HCT116 (cell line): ENCODE results near the gene BCKDHB. TPM values are rescaled to one million over a fixed set of nuclear protein-coding genes. Genes with fewer than 3 reads are reported as not detected.
"Not testable (repeated sequence)": the region's sequence is repeated elsewhere in the genome, so short reads cannot be mapped to it uniquely, and the experiment has no call there.

ENCODE experiments used
- ATAC-seq: fragments of 200-7000 bp; cut with Tn5 transposase; 2 replicates; pipeline ENCODE4 v1.9.1; 2020; ENCODE audit warnings: mild to moderate bottlenecking, moderate library complexity
- BruUV-seq: library from RNA; stranded (reverse); fragments of 400-500 nt; replicated peaks from 2 replicates; lab custom pipeline; 2021; lab: Mats Ljungman, UMichigan
- CTCF ChIA-PET: fragments of 300-600 bp; sonication (Branson Sonifier 250); formaldehyde crosslinking; loops from one replicate; lab custom pipeline; 2021; ENCODE audit warnings: antibody characterized with exemption; lab: Charles Lee
- POLR2A ChIA-PET: fragments of 300-600, 350-600 bp; sonication (Branson Sonifier 250); formaldehyde crosslinking; loops from one replicate; lab custom pipeline; 2021; ENCODE audit warnings: antibody characterized with exemption; lab: Charles Lee
- RAD21 ChIA-PET, 2 experiments: fragments of 300-600 bp; sonication (Branson Sonifier 250); formaldehyde crosslinking; loops; one replicate each; lab custom pipeline; 2023; ENCODE audit warnings: low total read pairs in 2 of 2; ENCODE audit not compliant: uncharacterized antibody in 2 of 2, unreplicated experiment in 2 of 2, low non-redundant PET in 1 of 2; lab: Charles Lee
- DNase-seq: peaks from one replicate; pipeline ENCODE4 v3.0.0-alpha.2; 2010; ENCODE audit warnings: low read depth, low spot score
- H2AFZ ChIP-seq: fragments of 200-600 bp; shearing (Covaris generic), sonication (generic); 2 replicates; pipeline ENCODE4 v1.6.1; 2017; ENCODE audit warnings: low read depth, mixed run types, mixed read lengths, antibody characterized with exemption, low read length; ENCODE audit not compliant: poor library complexity, severe bottlenecking
- H3K27ac ChIP-seq: 2 replicates; pipeline ENCODE4 v1.5.1; 2012; ENCODE audit warnings: low read depth, low read length
- H3K27me3 ChIP-seq: fragments of 200-600 bp; sonication (generic); 2 replicates; pipeline ENCODE4 v1.6.1; 2016; ENCODE audit warnings: mixed run types, low read length, mixed read lengths; ENCODE audit not compliant: insufficient read depth
- H3K36me3 ChIP-seq, 2 experiments: fragments of 200-500 bp in 1 of 2; fragments of 200-600 bp in 1 of 2; sonication (Bioruptor generic) in 1 of 2; sonication (generic) in 1 of 2; 2 replicates each; pipeline versions ENCODE4 v1.5.1 to v1.6.1; 2014 to 2016; ENCODE audit warnings: low read length in 2 of 2, inconsistent platforms in 1 of 2, mixed read lengths in 1 of 2, mixed run types in 1 of 2; ENCODE audit not compliant: insufficient read depth in 2 of 2, control insufficient read depth in 1 of 2
- H3K4me1 ChIP-seq, 2 experiments: fragments of 200-600 bp in 1 of 2; sonication (generic) in 1 of 2; 2 replicates each; pipeline versions ENCODE4 v1.5.1 to v1.6.1; 2012 to 2017; ENCODE audit warnings: low read length in 2 of 2, inconsistent platforms in 1 of 2, mild to moderate bottlenecking in 1 of 2, mixed read lengths in 1 of 2, mixed run types in 1 of 2, moderate library complexity in 1 of 2; ENCODE audit not compliant: insufficient read depth in 2 of 2, control insufficient read depth in 1 of 2
- H3K4me2 ChIP-seq: fragments of 200-600 bp; sonication (generic); 2 replicates; pipeline ENCODE4 v1.6.1; 2017; ENCODE audit warnings: mixed run types, low read length, mixed read lengths
- H3K4me3 ChIP-seq, 2 experiments: fragments of 200-600 bp in 1 of 2; sonication (generic) in 1 of 2; replicated peaks in 1 of 2; 2 replicates each; pipeline ENCODE4 v1.5.1; 2011 to 2016; ENCODE audit warnings: low read length in 2 of 2, control low read depth in 1 of 2, low read depth in 1 of 2, mild to moderate bottlenecking in 1 of 2, mixed read lengths in 1 of 2, mixed run types in 1 of 2
- H3K79me2 ChIP-seq: fragments of 200-600 bp; sonication (generic); 2 replicates; pipeline ENCODE4 v1.6.1; 2017; ENCODE audit warnings: mild to moderate bottlenecking, mixed run types, low read length, moderate library complexity, mixed read lengths; ENCODE audit not compliant: insufficient read depth
- H3K9ac ChIP-seq: fragments of 200-600 bp; sonication (generic); 2 replicates; pipeline ENCODE4 v1.6.1; 2016; ENCODE audit warnings: low read length, mixed read lengths
- H3K9me2 ChIP-seq: fragments of 200-600 bp; sonication (generic), shearing (Covaris generic); 2 replicates; pipeline ENCODE4 v1.6.1; 2017; ENCODE audit warnings: mixed run types, mild to moderate bottlenecking, moderate library complexity; ENCODE audit not compliant: insufficient read depth
- H3K9me3 ChIP-seq, 2 experiments: fragments of 200-500 bp in 1 of 2; fragments of 200-600 bp in 1 of 2; sonication (Bioruptor generic) in 1 of 2; sonication (generic) in 1 of 2; 2 replicates each; pipeline ENCODE4 v1.6.1; 2014 to 2017; ENCODE audit warnings: low read length in 2 of 2, mixed read lengths in 2 of 2, inconsistent platforms in 1 of 2, low read depth in 1 of 2, mild to moderate bottlenecking in 1 of 2, mixed run types in 1 of 2, moderate library complexity in 1 of 2; ENCODE audit not compliant: control insufficient read depth in 1 of 2, insufficient read depth in 1 of 2
- H4K20me1 ChIP-seq: fragments of 200-600 bp; sonication (generic), shearing (Covaris generic); 2 replicates; pipeline ENCODE4 v1.6.1; 2017; ENCODE audit warnings: mixed run types, mild to moderate bottlenecking, moderate library complexity; ENCODE audit not compliant: insufficient read depth
- EGR1 ChIP-seq: IDR thresholded peaks from 2 replicates; pipeline ENCODE4 v1.6.1; 2012; ENCODE audit warnings: low read depth
- SP1 ChIP-seq: IDR thresholded peaks from 2 replicates; pipeline ENCODE4 v1.6.1; 2012; ENCODE audit warnings: low read depth
- ZFX ChIP-seq: fragments of 450-650 bp; IDR thresholded peaks from 2 replicates; pipeline ENCODE4 v1.6.1; 2017
- intact Hi-C: fragments of 100-400 bp; cut with micrococcal nuclease; formaldehyde crosslinking; loops from 2 replicates; pipeline ENCODE4 v1.10.0; 2022
- total RNA-seq: library from RNA; stranded (reverse); gene quantifications from one replicate; pipeline ENCODE4 v1.2.1, GENCODE V29; 2021; ENCODE audit not compliant: unreplicated experiment
- TF ChIP-seq, protein P1 (sequence below): IDR thresholded peaks from 2 replicates; pipeline ENCODE4 v1.6.1; 2011; ENCODE audit warnings: mild to moderate bottlenecking, low read length, moderate library complexity; ENCODE audit not compliant: insufficient replicate concordance; ENCODE audit errors: extremely low read depth

The BCKDHB gene
- total RNA-seq, 1 experiment from 2014 or later = 11.2 TPM

GRCh38 chr6:80106418-80107235 is at the start of gene BCKDHB (continued):
- peak; percentile 59 for TF ChIP-seq EGR1
- TF ChIP-seq SP1 = peak; percentile 78
- TF ChIP-seq, protein P1, sequence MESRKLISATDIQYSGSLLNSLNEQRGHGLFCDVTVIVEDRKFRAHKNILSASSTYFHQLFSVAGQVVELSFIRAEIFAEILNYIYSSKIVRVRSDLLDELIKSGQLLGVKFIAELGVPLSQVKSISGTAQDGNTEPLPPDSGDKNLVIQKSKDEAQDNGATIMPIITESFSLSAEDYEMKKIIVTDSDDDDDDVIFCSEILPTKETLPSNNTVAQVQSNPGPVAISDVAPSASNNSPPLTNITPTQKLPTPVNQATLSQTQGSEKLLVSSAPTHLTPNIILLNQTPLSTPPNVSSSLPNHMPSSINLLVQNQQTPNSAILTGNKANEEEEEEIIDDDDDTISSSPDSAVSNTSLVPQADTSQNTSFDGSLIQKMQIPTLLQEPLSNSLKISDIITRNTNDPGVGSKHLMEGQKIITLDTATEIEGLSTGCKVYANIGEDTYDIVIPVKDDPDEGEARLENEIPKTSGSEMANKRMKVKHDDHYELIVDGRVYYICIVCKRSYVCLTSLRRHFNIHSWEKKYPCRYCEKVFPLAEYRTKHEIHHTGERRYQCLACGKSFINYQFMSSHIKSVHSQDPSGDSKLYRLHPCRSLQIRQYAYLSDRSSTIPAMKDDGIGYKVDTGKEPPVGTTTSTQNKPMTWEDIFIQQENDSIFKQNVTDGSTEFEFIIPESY = no peak

- H4K20me1 ChIP-seq = no peaks in the 10 kb centered on the region
- no peaks in the 10 kb centered on the region for H3K79me2 ChIP-seq
- H3K4me1 ChIP-seq = no peaks in the 10 kb centered on the region
- CTCF ChIA-PET = no interaction called here
- BruUV-seq = no TSS peak
- no peak overlapping the region for H3K4me2 ChIP-seq
- TF ChIP-seq ZFX = no peak
- no peak overlapping the region for H3K4me3 ChIP-seq
- DNase-seq = no peak
- H3K9me3 ChIP-seq = no peaks in the 10 kb centered on the region
- RAD21 ChIA-PET = no interaction called here
- no peak for ATAC-seq
- H2AFZ ChIP-seq = no peak overlapping the region
- no peaks in the 10 kb centered on the region for H3K36me3 ChIP-seq
- H3K27ac ChIP-seq = no peak overlapping the region
- POLR2A ChIA-PET = no interaction called here
- H3K9ac ChIP-seq = no peak overlapping the region
- no peaks in the 10 kb centered on the region for H3K27me3 ChIP-seq
- intact Hi-C loops = no loop called here
- no peaks in the 10 kb centered on the region for H3K9me2 ChIP-seq
Measured at GRCh38 chr6:80060774-80061173, 45.7 kb upstream of the BCKDHB start.

DNA sequence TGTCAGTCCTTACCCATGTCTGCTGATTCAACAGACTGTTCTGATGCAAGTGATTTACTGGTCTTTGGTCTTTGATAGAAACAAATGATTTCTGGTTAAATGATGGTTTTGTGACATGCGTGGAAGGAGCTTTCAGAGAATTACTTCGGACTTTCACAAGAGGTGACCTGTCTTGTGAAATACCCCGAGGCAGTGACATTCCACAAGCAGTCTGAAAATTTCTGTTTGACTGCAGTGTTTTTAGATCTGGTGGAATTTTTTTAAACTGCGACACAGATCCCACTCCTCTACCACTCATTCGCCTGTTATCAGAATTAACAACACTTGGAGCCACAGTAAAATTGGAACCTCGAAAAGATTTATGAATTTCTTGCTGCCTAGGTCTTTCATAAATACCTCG is 38.3 kb upstream of the BCKDHB start:
- H3K9ac ChIP-seq, H3K79me2 ChIP-seq, H3K4me1 ChIP-seq, POLR2A ChIA-PET, H3K36me3 ChIP-seq, intact Hi-C loops, H4K20me1 ChIP-seq, CTCF ChIA-PET, H3K4me2 ChIP-seq, H3K27me3 ChIP-seq, ATAC-seq, RAD21 ChIA-PET, H3K27ac ChIP-seq, DNase-seq, BruUV-seq, H3K9me2 ChIP-seq, H3K4me3 ChIP-seq, H2AFZ ChIP-seq, H3K9me3 ChIP-seq: not testable (repeated sequence)

- intact Hi-C loops, H3K4me2 ChIP-seq, H3K4me3 ChIP-seq, POLR2A ChIA-PET, ATAC-seq, H3K79me2 ChIP-seq, H3K9me3 ChIP-seq, BruUV-seq, H3K9ac ChIP-seq, H3K27ac ChIP-seq, H2AFZ ChIP-seq, H3K9me2 ChIP-seq, H3K27me3 ChIP-seq, RAD21 ChIA-PET, CTCF ChIA-PET, H3K4me1 ChIP-seq, DNase-seq, H3K36me3 ChIP-seq, H4K20me1 ChIP-seq: not testable (repeated sequence)
Measured at GRCh38 chr6:80070431-80070830, 36.0 kb upstream of the BCKDHB start.
